Activated naive CD8-positive, alpha-beta T cell treated with anti-CD3 and anti-CD28 coated beads, Interleukin-2, amount 50 U/mL, for 24 hours (primary cell): Measurements from ENCODE around the gene USP46.

ENCODE experiments used
- ATAC-seq: fragments of 150-1000 bp; cut with Tn5 transposase; one replicate; pipeline ENCODE4 v1.10.0; 2021
- DNase-seq: peaks from one replicate; pipeline ENCODE4 v3.0.0; 2021
- H3K27ac Mint-ChIP-seq: one replicate; pipeline ENCODE4 v1.8.0; 2021; ENCODE audit warnings: mild to moderate bottlenecking, mixed read lengths
- H3K27me3 Mint-ChIP-seq: one replicate; pipeline ENCODE4 v1.8.0; 2021; ENCODE audit warnings: mixed read lengths
- H3K36me3 Mint-ChIP-seq: one replicate; pipeline ENCODE4 v1.8.0; 2021; ENCODE audit warnings: low read depth, mixed read lengths
- H3K4me1 Mint-ChIP-seq: one replicate; pipeline ENCODE4 v1.8.0; 2021; ENCODE audit warnings: mixed read lengths
- H3K4me3 Mint-ChIP-seq: one replicate; pipeline ENCODE4 v1.8.0; 2021; ENCODE audit warnings: mild to moderate bottlenecking, moderate library complexity, mixed read lengths
- H3K9me3 Mint-ChIP-seq: one replicate; pipeline ENCODE4 v1.8.0; 2021; ENCODE audit warnings: mixed read lengths

The USP46 gene, protein sequence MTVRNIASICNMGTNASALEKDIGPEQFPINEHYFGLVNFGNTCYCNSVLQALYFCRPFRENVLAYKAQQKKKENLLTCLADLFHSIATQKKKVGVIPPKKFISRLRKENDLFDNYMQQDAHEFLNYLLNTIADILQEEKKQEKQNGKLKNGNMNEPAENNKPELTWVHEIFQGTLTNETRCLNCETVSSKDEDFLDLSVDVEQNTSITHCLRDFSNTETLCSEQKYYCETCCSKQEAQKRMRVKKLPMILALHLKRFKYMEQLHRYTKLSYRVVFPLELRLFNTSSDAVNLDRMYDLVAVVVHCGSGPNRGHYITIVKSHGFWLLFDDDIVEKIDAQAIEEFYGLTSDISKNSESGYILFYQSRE

DNA sequence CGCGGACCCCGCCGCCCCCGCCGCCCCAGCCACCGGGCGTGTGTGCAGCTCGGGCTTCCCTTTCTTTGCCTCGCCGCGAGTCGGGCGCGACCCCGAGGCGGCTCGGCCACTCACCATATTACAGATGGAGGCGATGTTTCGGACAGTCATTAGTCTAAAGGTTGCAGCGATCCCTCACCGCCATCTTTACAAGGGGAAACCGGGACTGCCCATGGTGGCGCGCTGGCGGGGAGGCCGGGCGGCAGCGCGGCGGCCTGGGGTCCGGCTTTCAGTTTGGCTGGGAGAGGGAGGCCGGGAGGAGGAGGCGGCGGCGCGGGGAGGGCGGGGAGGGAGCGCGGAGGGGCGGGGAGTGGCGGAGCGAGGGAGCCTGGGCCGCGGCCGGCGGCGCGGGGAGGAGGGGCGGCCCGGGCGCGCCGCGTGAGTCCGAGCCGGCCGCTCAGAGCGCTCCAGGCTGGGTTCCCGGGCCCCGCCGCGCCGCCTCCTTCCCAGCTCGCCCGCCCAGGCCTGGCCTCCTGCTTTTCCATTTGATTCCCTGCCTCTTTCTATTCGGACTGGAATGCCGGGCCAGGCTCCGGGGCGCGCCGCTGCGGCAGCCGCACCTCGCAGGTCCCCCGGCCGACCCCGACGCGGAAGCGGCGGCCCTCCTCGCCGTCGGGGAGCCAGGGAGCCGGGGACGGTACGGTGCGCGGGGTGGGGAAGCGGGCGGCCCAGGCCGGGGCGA is at the start of gene USP46:
USP46 (minus strand) TSS at position 301 of the 721 bp plus-strand sequence; CDS start at position 150, 151 bp downstream.
- peaks cover 12% of the 10 kb centered on the region for H3K4me1 Mint-ChIP-seq
- peak; percentile 81 for ATAC-seq
- no peaks in the 10 kb centered on the region for H3K9me3 Mint-ChIP-seq
- peak within 1 kb of the TSS; percentile 74 for H3K4me3 Mint-ChIP-seq
- peaks cover 14% of the 10 kb centered on the region for H3K27me3 Mint-ChIP-seq
- peaks cover 7% of the 10 kb centered on the region for H3K36me3 Mint-ChIP-seq
- peak within 1 kb of the TSS; percentile 76 for H3K27ac Mint-ChIP-seq
- peak; percentile 59 for DNase-seq

DNA sequence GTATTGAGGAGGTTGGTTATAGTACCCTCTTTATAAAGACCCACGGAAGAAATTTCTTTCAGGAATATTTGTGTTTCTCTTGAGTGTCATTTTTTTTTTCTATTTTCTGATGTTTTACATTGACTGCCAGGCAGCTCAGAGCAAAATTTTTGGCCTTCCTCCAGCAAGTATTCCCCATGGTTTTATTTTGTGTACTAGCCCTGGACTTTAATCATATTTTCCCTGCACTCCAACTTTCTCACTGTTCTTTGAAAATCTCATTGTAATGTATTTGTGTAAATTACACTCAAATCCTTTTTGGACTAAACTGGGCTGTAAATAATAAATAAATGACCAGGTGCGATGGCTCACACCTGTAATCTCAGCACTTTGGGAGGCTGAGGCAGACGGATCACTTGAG is 45.6 kb upstream of the USP46 start:
- no peaks in the 10 kb centered on the region for H3K9me3 Mint-ChIP-seq
- peaks cover 6% of the 10 kb centered on the region for H3K27me3 Mint-ChIP-seq

DNA sequence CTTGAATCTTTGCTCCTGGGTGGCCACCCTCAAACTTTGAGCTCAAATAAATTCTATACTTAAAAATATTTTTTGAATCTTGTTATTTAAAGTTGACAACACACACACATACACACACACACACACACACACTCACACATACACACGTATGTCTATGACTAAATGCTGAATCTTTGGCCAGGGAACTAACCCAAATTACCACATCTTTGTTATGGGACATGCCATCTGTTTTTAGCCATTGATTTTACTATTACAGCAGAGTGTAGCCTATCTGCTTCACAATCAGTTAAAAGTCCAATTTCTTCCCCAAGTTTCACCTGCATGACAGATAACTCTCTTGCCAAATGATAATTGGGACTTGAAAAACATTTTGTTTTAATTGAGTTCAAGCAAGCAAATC is 45.0 kb upstream of the USP46 start:
- Mint-ChIP-seq H3K27me3 (peaks cover 6% of the 10 kb centered on the region), H3K27ac (no peak overlapping the region), H3K9me3 (no peaks in the 10 kb centered on the region), H3K36me3 (no peaks in the 10 kb centered on the region), H3K4me3 (no peak overlapping the region), H3K4me1 (peaks cover under 1% of the 10 kb centered on the region)
- no peak for ATAC-seq
- DNase-seq: no peak

More for the DNA sequence above, 45.6 kb upstream of the USP46 start:
- H3K36me3 Mint-ChIP-seq: no peaks in the 10 kb centered on the region
- H3K4me1 Mint-ChIP-seq: peaks cover 5% of the 10 kb centered on the region
- DNase-seq (no peak), ATAC-seq (no peak)
- no peak overlapping the region for H3K27ac Mint-ChIP-seq
- H3K4me3 Mint-ChIP-seq: no peak overlapping the region

DNA sequence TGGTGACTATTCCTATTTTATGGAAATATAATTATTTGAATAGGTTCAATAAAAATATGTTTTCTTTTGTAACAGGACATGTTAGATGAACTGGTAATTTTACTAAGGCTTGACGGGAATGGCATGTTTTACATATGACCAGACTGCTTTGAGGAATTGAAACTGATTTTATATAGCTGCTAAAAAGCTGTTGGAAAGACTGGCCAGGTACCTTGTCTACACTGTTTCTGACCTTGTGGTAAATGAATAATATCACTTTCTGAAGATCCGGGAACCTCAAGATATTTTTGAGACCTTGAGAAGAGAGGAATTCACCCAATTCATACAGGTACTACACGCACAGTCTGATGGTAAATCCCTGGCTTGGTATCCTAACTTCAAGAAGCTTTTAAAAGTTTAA is 42.1 kb upstream of the USP46 start:
- ATAC-seq (no peak), DNase-seq (no peak)
- Mint-ChIP-seq H3K4me3 (no peak overlapping the region), H3K9me3 (no peaks in the 10 kb centered on the region), H3K27me3 (peaks cover 9% of the 10 kb centered on the region), H3K27ac (no peak overlapping the region), H3K4me1 (no peaks in the 10 kb centered on the region), H3K36me3 (no peaks in the 10 kb centered on the region)

DNA sequence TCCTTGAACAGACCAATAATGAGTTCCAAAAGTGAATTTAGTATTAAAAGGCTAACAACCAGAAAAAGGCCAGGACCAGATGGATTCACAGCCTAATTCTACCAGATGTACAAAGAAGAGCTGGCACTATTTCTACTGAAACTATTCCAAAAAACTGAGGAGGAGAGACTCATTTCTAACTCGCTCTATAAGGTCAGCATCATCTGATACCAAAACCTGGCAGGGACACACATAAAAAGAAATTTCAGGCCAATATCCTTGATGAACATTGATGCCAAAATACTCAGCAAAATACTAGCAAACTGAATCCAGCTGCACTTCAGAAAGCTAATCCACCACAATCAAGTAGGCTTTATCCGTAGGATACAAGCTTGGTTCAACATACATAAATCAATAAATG is 35.8 kb upstream of the USP46 start:
- no peak for DNase-seq
- Mint-ChIP-seq H3K4me1 (no peaks in the 10 kb centered on the region), H3K27ac (no peak overlapping the region), H3K27me3 (peaks cover 17% of the 10 kb centered on the region), H3K4me3 (no peak overlapping the region), H3K36me3 (peaks cover 14% of the 10 kb centered on the region), H3K9me3 (peaks cover 28% of the 10 kb centered on the region)
- no peak for ATAC-seq

DNA sequence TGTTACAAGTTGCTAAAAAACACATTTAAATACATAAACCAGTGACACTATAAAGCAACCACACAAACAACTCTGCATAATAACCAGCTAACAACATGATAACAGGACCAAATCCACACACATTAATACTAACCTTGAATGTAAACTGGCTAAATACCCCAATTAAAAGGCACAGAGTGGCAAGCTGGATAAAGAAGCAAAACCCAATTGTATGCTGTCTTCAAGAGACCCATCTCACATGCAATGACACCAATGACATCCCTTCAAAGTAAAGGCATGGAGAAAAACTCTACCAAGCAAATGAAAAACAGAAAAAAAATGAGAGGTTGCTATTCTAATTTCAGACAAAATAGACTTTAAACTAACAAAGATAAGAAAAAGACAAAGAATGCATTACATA is 34.4 kb upstream of the USP46 start:
- no peak for DNase-seq
- Mint-ChIP-seq H3K27ac (no peak overlapping the region), H3K27me3 (peaks cover 17% of the 10 kb centered on the region), H3K36me3 (peaks cover 14% of the 10 kb centered on the region), H3K4me3 (no peak overlapping the region), H3K9me3 (peaks cover 28% of the 10 kb centered on the region), H3K4me1 (no peaks in the 10 kb centered on the region)
- ATAC-seq: no peak

DNA sequence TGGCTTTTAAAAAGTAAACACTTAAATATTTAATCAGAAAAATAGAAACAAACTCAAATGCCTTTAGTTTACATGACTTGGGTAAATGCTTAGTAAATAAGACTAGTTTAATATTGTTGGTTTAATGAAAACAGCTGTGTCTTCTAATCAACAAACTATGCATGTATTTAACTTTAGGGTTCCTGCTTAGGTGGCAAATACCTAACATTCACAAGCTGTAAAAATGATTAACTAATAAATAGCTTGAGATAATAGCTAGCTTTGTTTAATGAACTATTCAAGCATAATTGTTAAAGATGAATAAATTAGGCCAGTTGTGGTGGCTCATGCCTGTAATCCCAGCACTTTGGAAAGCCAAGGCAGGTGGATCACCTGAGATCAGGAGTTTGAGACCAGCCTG is 30.0 kb upstream of the USP46 start:
- no peak overlapping the region for H3K27ac Mint-ChIP-seq

DNA sequence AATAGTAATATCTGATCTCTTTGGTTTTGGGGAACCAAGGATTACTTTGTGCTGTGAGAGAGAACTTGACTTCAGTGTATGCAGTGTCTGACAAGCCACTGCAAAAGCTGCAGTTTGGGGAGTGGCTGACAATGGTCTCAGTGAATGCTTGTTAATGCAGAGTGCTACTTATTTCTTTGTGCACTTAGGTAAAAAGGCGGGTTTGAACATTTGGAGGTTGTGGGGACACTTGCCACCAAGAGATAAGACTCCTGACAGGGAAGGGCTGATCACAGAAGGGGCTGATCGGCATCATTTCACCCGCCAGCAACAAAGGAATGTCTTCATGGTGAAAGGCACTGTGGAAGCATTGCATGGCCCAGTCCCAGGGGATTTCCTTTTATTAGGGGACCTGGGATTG is 28.6 kb upstream of the USP46 start:
- Mint-ChIP-seq H3K27ac (no peak overlapping the region), H3K9me3 (peaks cover 9% of the 10 kb centered on the region), H3K27me3 (peaks cover 9% of the 10 kb centered on the region), H3K4me1 (no peaks in the 10 kb centered on the region), H3K4me3 (no peak overlapping the region), H3K36me3 (peaks cover 7% of the 10 kb centered on the region)
- ATAC-seq: no peak
- no peak for DNase-seq

More for the DNA sequence above, 30.0 kb upstream of the USP46 start:
- H3K4me3 Mint-ChIP-seq: no peak overlapping the region
- H3K36me3 Mint-ChIP-seq: peaks cover 14% of the 10 kb centered on the region
- DNase-seq (no peak), ATAC-seq (no peak)
- peaks cover 13% of the 10 kb centered on the region for H3K27me3 Mint-ChIP-seq
- H3K4me1 Mint-ChIP-seq: no peaks in the 10 kb centered on the region
- peaks cover 21% of the 10 kb centered on the region for H3K9me3 Mint-ChIP-seq

DNA sequence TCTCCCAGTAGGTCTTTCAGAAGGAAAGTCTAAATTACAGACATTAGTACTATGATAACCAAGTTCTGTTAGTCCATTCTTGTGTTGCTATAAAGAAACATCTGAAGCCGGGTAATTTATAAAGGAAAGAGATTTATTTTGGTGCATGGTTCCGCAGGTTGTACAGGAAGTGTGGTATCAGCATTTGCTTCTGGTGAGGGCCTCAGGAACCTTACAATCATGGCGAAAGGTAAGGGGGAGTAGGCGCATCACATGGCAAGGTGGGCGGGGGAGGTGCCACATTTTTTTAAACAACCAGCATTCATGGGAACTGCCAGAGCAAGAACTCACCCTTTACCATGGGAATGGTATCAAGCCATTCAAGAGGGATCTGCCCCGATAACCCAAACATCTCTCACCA is 26.2 kb upstream of the USP46 start:
- Mint-ChIP-seq H3K9me3 (no peaks in the 10 kb centered on the region), H3K4me3 (no peak overlapping the region), H3K27me3 (peaks cover 4% of the 10 kb centered on the region), H3K36me3 (no peaks in the 10 kb centered on the region), H3K4me1 (no peaks in the 10 kb centered on the region), H3K27ac (no peak overlapping the region)
- ATAC-seq: no peak
- no peak for DNase-seq

DNA sequence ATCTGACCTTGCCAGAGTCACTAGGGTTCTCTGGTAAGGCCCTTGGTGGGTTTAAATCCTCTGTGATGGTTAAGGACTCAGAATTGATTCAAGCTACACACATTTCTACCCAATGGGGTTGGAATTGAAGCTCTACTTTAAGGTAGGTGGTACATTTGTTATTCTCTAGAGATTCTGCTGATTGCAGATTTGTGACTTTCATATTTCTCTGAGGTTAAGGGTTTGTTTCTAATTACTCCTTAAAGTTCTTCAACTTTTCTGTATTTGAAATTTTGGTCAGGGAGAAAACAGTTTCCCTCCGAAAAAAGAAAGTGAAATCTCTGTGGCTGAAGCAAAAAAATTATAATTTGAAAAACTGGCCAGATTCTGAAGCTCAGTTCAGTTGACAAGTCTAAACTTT is 25.8 kb upstream of the USP46 start:
- no peaks in the 10 kb centered on the region for H3K36me3 Mint-ChIP-seq
- ATAC-seq: no peak
- DNase-seq: no peak
- no peak overlapping the region for H3K27ac Mint-ChIP-seq
- no peaks in the 10 kb centered on the region for H3K9me3 Mint-ChIP-seq
- no peaks in the 10 kb centered on the region for H3K4me1 Mint-ChIP-seq
- H3K4me3 Mint-ChIP-seq: no peak overlapping the region
- H3K27me3 Mint-ChIP-seq: peaks cover 4% of the 10 kb centered on the region

DNA sequence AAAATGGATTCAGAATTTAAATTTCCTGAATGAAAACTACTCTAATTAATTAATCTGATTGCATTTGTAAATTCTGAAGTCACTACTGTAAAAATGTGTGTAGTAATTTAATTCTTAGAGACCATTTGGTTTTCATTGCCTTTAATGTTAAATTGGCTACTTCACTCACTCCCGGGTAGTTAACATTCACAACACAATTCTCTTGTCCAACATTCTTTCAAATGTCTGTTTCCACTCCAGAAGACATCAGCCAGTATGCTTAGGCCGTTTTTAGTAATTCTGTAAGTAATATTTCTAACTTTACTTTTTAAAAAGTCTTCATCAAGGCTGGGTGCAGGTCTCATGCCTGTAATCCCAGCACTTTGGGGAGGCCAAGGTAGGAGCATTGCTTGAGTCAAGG is 21.3 kb upstream of the USP46 start:
- Mint-ChIP-seq H3K4me3 (no peak overlapping the region), H3K4me1 (no peaks in the 10 kb centered on the region), H3K9me3 (no peaks in the 10 kb centered on the region), H3K36me3 (no peaks in the 10 kb centered on the region), H3K27ac (no peak overlapping the region), H3K27me3 (peaks cover 4% of the 10 kb centered on the region)
- no peak for ATAC-seq
- DNase-seq: no peak

DNA sequence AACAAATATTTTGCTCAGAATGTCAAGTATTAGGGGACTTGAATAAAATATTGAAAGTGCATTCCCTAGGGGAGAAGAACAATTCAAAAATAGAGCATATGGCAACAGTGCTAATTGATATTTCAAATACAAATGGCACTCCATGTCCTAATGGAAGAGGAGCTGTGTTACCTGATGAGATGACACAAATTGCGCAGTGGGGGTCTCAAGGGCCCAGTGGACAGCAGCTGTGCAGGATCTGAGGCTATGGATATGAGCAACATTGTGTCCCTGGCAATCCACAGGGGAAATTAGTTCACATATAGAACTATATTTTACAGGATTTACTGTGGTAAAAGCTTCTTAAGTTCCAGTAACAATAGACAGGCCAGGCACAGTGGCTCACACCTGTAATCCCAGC is 17.4 kb upstream of the USP46 start:
- no peak overlapping the region for H3K27ac Mint-ChIP-seq
- H3K4me1 Mint-ChIP-seq: no peaks in the 10 kb centered on the region
- no peak overlapping the region for H3K4me3 Mint-ChIP-seq
- peaks cover 3% of the 10 kb centered on the region for H3K27me3 Mint-ChIP-seq
- ATAC-seq: no peak
- peaks cover 3% of the 10 kb centered on the region for H3K9me3 Mint-ChIP-seq
- no peaks in the 10 kb centered on the region for H3K36me3 Mint-ChIP-seq
- no peak for DNase-seq

DNA sequence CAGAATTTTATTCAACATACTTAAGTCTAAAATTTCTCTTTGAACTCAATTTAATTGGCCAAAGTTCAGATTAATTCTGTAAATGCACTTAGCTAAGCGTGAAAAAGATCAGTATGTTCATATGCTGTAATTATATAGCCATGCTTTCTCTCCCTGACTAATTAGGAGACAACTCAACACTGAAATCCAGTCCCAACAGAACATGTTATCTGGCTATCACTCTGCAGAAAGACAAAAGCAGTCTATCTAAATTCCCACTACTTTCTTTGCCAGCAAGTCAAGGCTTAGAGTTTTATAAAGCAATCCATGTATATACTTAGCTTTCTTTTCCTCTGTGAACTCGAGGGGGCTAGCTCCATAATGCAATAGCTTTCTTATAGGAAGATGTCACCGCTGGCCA is 16.0 kb upstream of the USP46 start:
- Mint-ChIP-seq H3K36me3 (no peaks in the 10 kb centered on the region), H3K9me3 (peaks cover 3% of the 10 kb centered on the region), H3K4me3 (no peak overlapping the region), H3K4me1 (no peaks in the 10 kb centered on the region), H3K27ac (no peak overlapping the region), H3K27me3 (peaks cover 4% of the 10 kb centered on the region)
- ATAC-seq: no peak
- DNase-seq: no peak

DNA sequence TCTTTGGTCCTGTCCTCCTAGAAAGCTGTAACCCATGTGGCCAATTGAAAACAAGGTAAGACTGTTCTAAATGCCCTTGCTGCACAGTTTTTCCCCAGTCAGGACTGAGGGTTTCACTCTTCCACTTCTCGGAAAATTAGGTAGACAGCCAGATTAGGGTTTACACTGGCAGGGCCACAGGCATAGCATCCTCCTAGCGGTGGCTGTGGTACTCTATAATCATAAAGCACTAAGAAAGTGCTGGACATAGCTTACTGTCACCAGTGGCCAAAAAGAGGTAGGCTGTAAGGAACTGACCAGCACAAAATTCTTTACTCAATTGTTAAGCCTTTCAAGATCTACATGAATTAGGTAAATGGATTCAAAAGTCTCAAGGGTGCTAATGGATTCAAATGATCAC is 11.6 kb upstream of the USP46 start:
- H3K4me3 Mint-ChIP-seq: no peak overlapping the region
- H3K9me3 Mint-ChIP-seq: peaks cover 3% of the 10 kb centered on the region
- DNase-seq (no peak), ATAC-seq (no peak)
- no peaks in the 10 kb centered on the region for H3K36me3 Mint-ChIP-seq
- peaks cover 20% of the 10 kb centered on the region for H3K27me3 Mint-ChIP-seq
- no peaks in the 10 kb centered on the region for H3K4me1 Mint-ChIP-seq
- H3K27ac Mint-ChIP-seq: no peak overlapping the region

DNA sequence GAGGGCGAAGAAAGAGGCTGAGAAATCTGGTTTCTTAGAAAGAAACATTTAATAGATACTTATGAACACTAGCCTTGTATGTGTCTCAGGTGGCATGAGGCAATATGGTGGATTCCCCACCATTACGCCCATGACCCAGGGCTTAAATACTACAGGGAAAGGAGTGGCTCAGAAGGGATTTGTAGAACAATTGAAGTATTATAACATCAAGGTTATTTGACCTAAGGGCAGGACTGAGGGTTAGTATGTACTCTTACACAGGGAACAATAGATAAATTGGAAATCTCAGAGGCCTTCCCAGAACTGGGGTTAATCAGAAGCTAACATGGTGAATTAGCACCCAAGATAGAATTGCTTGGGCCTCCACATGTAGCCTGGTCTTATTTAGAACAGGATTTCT is 11.0 kb upstream of the USP46 start:
- Mint-ChIP-seq H3K9me3 (peaks cover 3% of the 10 kb centered on the region), H3K27ac (no peak overlapping the region), H3K36me3 (no peaks in the 10 kb centered on the region), H3K27me3 (peaks cover 25% of the 10 kb centered on the region), H3K4me3 (no peak overlapping the region), H3K4me1 (no peaks in the 10 kb centered on the region)
- no peak for ATAC-seq
- no peak for DNase-seq
